Hepatocyte (in vitro differentiated cells): ENCODE results near the gene YTHDF2.

Experiments
- EZH2phosphoT487 ChIP-seq: fragments of 200-600 bp; sonication (generic); IDR thresholded peaks from one replicate; pipeline ENCODE4 v1.6.1; 2018; ENCODE audit warnings: antibody characterized with exemption, mild to moderate bottlenecking, low read depth, moderate library complexity; ENCODE audit not compliant: unreplicated experiment, severe bottlenecking
- TF ChIP-seq, protein P1 (sequence below): fragments of 200-600 bp; sonication (generic); IDR thresholded peaks from 2 replicates; pipeline ENCODE4 v1.5.1; 2016; ENCODE audit warnings: antibody characterized with exemption, mild to moderate bottlenecking; ENCODE audit not compliant: poor library complexity

DNA sequence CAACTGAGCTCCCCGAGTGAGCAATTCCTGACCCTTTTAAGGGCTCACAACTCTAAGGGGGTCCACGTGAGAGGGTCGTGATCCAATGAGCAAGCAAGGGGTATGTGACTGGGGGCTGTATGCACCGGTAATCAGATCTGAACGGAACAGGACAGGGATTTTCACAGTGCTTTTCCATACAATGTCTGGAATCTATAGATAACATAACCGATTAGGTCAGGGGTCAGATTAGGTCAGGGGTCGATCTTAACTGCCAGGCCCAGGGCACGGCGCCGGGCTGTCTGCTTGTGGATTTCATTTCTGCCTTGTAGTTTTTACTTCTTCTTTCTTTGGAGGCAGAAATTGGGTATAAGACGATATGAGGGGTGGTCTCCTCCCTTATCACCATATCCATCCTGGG is 44.6 kb downstream of the YTHDF2 start:
- TF ChIP-seq EZH2phosphoT487, result no peak
- TF ChIP-seq, protein P1, sequence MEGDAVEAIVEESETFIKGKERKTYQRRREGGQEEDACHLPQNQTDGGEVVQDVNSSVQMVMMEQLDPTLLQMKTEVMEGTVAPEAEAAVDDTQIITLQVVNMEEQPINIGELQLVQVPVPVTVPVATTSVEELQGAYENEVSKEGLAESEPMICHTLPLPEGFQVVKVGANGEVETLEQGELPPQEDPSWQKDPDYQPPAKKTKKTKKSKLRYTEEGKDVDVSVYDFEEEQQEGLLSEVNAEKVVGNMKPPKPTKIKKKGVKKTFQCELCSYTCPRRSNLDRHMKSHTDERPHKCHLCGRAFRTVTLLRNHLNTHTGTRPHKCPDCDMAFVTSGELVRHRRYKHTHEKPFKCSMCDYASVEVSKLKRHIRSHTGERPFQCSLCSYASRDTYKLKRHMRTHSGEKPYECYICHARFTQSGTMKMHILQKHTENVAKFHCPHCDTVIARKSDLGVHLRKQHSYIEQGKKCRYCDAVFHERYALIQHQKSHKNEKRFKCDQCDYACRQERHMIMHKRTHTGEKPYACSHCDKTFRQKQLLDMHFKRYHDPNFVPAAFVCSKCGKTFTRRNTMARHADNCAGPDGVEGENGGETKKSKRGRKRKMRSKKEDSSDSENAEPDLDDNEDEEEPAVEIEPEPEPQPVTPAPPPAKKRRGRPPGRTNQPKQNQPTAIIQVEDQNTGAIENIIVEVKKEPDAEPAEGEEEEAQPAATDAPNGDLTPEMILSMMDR, result no peak
